ENCODE results near the gene VKORC1.

The VKORC1 gene

GRCh38 chr16:31092330-31092729 is 2.3 kb downstream of the VKORC1 start:
- Histone ChIP-seq H3K27me3 (ENCODE audit: control insufficient read depth, insufficient read depth, low read length) (no peaks in the 10 kb centered on the region), H3K9ac (ENCODE audit: low read depth, low read length) (no peak overlapping the region), H3K4me1 (ENCODE audit: control insufficient read depth, insufficient read depth, low read length) (no peaks in the 10 kb centered on the region), H3K4me3 (ENCODE audit: low read depth, low read length) (no peak overlapping the region), H3K9me3 (ENCODE audit: control insufficient read depth, insufficient read depth, low read length) (no peaks in the 10 kb centered on the region), H3K36me3 (ENCODE audit: control insufficient read depth, insufficient read depth, low read length) (peaks cover 10% of the 10 kb centered on the region)

GRCh38 chr16:31090540-31090939 is 4.1 kb downstream of the VKORC1 start:
- Histone ChIP-seq H3K4me3 (ENCODE audit: low read depth, low read length) (no peak overlapping the region), H3K36me3 (ENCODE audit: control insufficient read depth, insufficient read depth, low read length) (peaks cover 10% of the 10 kb centered on the region), H3K9me3 (ENCODE audit: control insufficient read depth, insufficient read depth, low read length) (no peaks in the 10 kb centered on the region), H3K27me3 (ENCODE audit: control insufficient read depth, insufficient read depth, low read length) (no peaks in the 10 kb centered on the region), H3K9ac (ENCODE audit: low read depth, low read length) (no peak overlapping the region), H3K4me1 (ENCODE audit: control insufficient read depth, insufficient read depth, low read length) (no peaks in the 10 kb centered on the region)

GRCh38 chr16:31089199-31089598 is 5.4 kb downstream of the VKORC1 start:
- Histone ChIP-seq H3K4me1 (ENCODE audit: control insufficient read depth, insufficient read depth, low read length) (no peaks in the 10 kb centered on the region), H3K9me3 (ENCODE audit: control insufficient read depth, insufficient read depth, low read length) (no peaks in the 10 kb centered on the region), H3K36me3 (ENCODE audit: control insufficient read depth, insufficient read depth, low read length) (peaks cover 10% of the 10 kb centered on the region), H3K27me3 (ENCODE audit: control insufficient read depth, insufficient read depth, low read length) (no peaks in the 10 kb centered on the region), H3K4me3 (ENCODE audit: low read depth, low read length) (no peak overlapping the region), H3K9ac (ENCODE audit: low read depth, low read length) (no peak overlapping the region)

DNA sequence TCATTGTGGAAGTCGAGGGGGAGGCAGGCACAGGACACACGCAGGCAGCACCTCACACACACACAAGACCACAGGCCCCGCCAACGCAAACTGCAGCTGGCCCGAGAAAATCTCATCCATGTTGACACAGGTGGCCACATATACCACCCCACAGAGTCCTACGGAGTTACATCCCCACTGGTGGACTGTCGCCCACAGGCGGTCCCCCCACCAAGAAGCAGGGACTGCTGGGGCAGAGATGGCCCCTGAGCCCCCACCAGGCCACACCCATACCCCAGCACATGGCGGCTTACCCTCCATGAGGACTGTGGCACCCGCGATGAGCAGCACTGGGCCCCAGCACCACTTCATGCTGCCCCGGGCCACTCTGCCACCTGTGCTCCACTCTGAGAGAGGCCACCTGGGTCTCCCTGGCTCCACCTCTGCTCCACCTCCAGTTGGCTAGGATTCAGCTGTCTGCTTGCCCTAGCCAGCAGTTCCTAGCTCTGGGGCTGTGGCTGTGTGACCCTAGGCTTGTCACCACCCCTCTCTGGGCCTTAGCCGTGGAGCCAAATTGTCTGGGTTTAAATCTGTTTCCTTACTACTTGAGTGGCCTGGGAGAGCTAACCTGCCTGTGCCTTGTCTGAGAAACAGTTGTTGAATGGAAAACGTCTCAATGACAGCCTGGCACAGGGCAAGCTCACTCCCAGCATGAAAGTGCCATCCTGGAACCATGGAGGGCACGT is 6.0 kb downstream of the VKORC1 start, which contains the start of gene PRSS53:
Gene PRSS53 (minus strand): TSS at position 485 of the 725 bp plus-strand sequence. CDS start 134 bp downstream, at position 351.
- Histone ChIP-seq H3K9ac (ENCODE audit: low read depth, low read length) (no peak within 1 kb of the TSS), H3K4me3 (ENCODE audit: low read depth, low read length) (no peak within 1 kb of the TSS), H3K27me3 (ENCODE audit: control insufficient read depth, insufficient read depth, low read length) (no peaks in the 10 kb centered on the region), H3K9me3 (ENCODE audit: control insufficient read depth, insufficient read depth, low read length) (no peaks in the 10 kb centered on the region), H3K36me3 (ENCODE audit: control insufficient read depth, insufficient read depth, low read length) (peaks cover 10% of the 10 kb centered on the region), H3K4me1 (ENCODE audit: control insufficient read depth, insufficient read depth, low read length) (no peaks in the 10 kb centered on the region)

- H3K4me3 ChIP-seq (ENCODE audit: low read depth, low read length): no peak overlapping the region
- peaks cover 10% of the 10 kb centered on the region for H3K36me3 ChIP-seq (ENCODE audit: control insufficient read depth, insufficient read depth, low read length)
- no peaks in the 10 kb centered on the region for H3K4me1 ChIP-seq (ENCODE audit: control insufficient read depth, insufficient read depth, low read length)
- H3K9me3 ChIP-seq (ENCODE audit: control insufficient read depth, insufficient read depth, low read length): no peaks in the 10 kb centered on the region
- no peaks in the 10 kb centered on the region for H3K27me3 ChIP-seq (ENCODE audit: control insufficient read depth, insufficient read depth, low read length)
- H3K9ac ChIP-seq (ENCODE audit: low read depth, low read length): no peak overlapping the region
These were observed 6.6 kb downstream of the VKORC1 start for GRCh38 chr16:31087971-31088370.

- Histone ChIP-seq H3K27me3 (ENCODE audit: control insufficient read depth, insufficient read depth, low read length) (no peaks in the 10 kb centered on the region), H3K4me1 (ENCODE audit: control insufficient read depth, insufficient read depth, low read length) (no peaks in the 10 kb centered on the region), H3K36me3 (ENCODE audit: control insufficient read depth, insufficient read depth, low read length) (peaks cover 10% of the 10 kb centered on the region)
These were observed 7.1 kb downstream of the VKORC1 start for GRCh38 chr16:31087481-31087880.

DNA sequence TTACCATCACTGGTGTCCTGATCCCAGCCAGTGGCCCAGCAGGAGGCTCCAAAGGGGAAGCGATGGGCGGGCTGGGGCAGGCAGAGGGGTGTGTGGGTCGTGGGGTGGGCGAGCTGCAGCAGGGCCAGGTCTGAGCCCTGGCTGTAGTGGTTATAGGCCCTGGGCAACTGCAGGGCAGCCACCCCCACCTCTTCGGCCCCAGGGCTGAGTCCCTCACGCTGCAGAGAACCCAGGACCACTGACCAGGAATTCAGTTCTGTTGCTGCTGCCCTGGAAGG is 8.0 kb downstream of the VKORC1 start:
- Histone ChIP-seq H3K36me3 (ENCODE audit: control insufficient read depth, insufficient read depth, low read length) (peaks cover 18% of the 10 kb centered on the region), H3K9me3 (ENCODE audit: control insufficient read depth, insufficient read depth, low read length) (no peaks in the 10 kb centered on the region), H3K4me3 (ENCODE audit: low read depth, low read length) (no peak overlapping the region), H3K27me3 (ENCODE audit: control insufficient read depth, insufficient read depth, low read length) (no peaks in the 10 kb centered on the region), H3K4me1 (ENCODE audit: control insufficient read depth, insufficient read depth, low read length) (no peaks in the 10 kb centered on the region), H3K9ac (ENCODE audit: low read depth, low read length) (no peak overlapping the region)

More at GRCh38 chr16:31087481-31087880, 7.1 kb downstream of the VKORC1 start:
- H3K9ac ChIP-seq (ENCODE audit: low read depth, low read length): no peak overlapping the region
- H3K4me3 ChIP-seq (ENCODE audit: low read depth, low read length): no peak overlapping the region
- H3K9me3 ChIP-seq (ENCODE audit: control insufficient read depth, insufficient read depth, low read length): no peaks in the 10 kb centered on the region

- Histone ChIP-seq H3K27me3 (ENCODE audit: control insufficient read depth, insufficient read depth, low read length) (no peaks in the 10 kb centered on the region), H3K4me1 (ENCODE audit: control insufficient read depth, insufficient read depth, low read length) (no peaks in the 10 kb centered on the region), H3K4me3 (ENCODE audit: low read depth, low read length) (no peak overlapping the region), H3K9ac (ENCODE audit: low read depth, low read length) (no peak overlapping the region), H3K36me3 (ENCODE audit: control insufficient read depth, insufficient read depth, low read length) (peaks cover 20% of the 10 kb centered on the region), H3K9me3 (ENCODE audit: control insufficient read depth, insufficient read depth, low read length) (no peaks in the 10 kb centered on the region)
These were observed 8.5 kb downstream of the VKORC1 start for GRCh38 chr16:31085873-31086628.

- H3K9ac ChIP-seq (ENCODE audit: low read depth, low read length): no peak overlapping the region
- H3K27me3 ChIP-seq (ENCODE audit: control insufficient read depth, insufficient read depth, low read length): no peaks in the 10 kb centered on the region
- peaks cover 20% of the 10 kb centered on the region for H3K36me3 ChIP-seq (ENCODE audit: control insufficient read depth, insufficient read depth, low read length)
These were observed 9.2 kb downstream of the VKORC1 start for GRCh38 chr16:31085411-31085810.

DNA sequence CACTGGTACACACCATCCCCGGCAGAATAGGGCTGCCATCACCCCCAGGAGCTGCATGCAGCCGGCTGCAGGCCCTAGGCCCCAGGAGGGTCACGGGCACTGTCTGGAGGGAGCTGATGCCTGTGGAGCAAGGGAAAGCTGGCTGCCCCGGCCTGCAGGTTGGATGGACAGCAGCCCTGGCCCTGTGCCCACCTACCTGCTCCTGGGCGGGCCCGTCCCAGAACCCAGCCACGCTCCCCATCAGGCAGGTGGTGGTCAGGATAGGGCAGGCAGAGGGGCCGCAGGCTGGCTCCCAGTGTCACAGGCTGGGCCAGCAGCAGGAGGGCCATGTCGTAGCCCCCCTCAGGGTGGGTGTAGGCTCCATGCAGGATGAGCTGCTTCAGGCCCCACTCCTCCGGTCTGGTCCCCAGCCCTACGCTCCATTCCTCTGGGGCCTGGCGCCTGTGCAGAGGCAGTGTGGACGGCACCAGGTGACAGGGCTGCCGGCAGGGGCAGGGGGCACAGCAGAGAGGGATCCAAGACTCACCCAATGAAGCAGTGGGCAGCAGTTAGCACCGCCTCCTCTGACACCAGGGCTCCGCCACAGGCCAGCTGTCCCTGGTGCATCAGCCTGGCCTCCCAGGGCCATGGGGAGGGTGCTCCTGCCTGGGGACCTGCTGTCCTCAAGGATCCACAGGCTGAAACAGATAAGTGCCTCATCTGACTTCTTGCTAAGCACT is 9.9 kb downstream of the VKORC1 start:
- Histone ChIP-seq H3K4me1 (ENCODE audit: control insufficient read depth, insufficient read depth, low read length) (no peaks in the 10 kb centered on the region), H3K4me3 (ENCODE audit: low read depth, low read length) (no peak overlapping the region), H3K9ac (ENCODE audit: low read depth, low read length) (no peak overlapping the region), H3K36me3 (ENCODE audit: control insufficient read depth, insufficient read depth, low read length) (peaks cover 25% of the 10 kb centered on the region), H3K27me3 (ENCODE audit: control insufficient read depth, insufficient read depth, low read length) (no peaks in the 10 kb centered on the region), H3K9me3 (ENCODE audit: control insufficient read depth, insufficient read depth, low read length) (no peaks in the 10 kb centered on the region)

More at GRCh38 chr16:31085411-31085810, 9.2 kb downstream of the VKORC1 start:
- Histone ChIP-seq H3K4me1 (ENCODE audit: control insufficient read depth, insufficient read depth, low read length) (no peaks in the 10 kb centered on the region), H3K4me3 (ENCODE audit: low read depth, low read length) (no peak overlapping the region), H3K9me3 (ENCODE audit: control insufficient read depth, insufficient read depth, low read length) (no peaks in the 10 kb centered on the region)

DNA sequence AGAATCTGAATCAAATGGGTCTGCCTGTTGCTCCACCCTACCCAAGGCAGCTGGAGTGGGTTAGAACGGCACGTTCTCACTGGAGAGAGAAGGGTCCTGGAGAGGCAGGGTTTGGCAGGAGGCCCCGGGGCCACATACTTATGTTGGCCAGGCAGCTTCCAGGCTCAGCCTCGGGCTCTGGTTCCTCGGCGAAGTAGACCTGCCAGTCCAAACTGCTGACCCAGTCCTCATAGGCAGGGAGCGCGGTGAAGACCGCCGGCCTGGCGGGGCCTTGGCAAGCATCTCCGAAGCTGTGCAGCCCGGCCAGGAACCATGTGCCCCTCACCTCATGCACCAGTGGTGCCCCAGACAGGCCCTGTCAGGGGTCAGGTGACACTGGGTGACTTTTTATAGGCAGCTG is 10.6 kb downstream of the VKORC1 start:
- peaks cover 33% of the 10 kb centered on the region for H3K36me3 ChIP-seq (ENCODE audit: control insufficient read depth, insufficient read depth, low read length)

More for the DNA sequence above, 10.6 kb downstream of the VKORC1 start:
- H3K27me3 ChIP-seq (ENCODE audit: control insufficient read depth, insufficient read depth, low read length): no peaks in the 10 kb centered on the region
- H3K9me3 ChIP-seq (ENCODE audit: control insufficient read depth, insufficient read depth, low read length): no peaks in the 10 kb centered on the region
- no peak overlapping the region for H3K9ac ChIP-seq (ENCODE audit: low read depth, low read length)
- no peak overlapping the region for H3K4me3 ChIP-seq (ENCODE audit: low read depth, low read length)
- no peaks in the 10 kb centered on the region for H3K4me1 ChIP-seq (ENCODE audit: control insufficient read depth, insufficient read depth, low read length)
